ENCODE data around the gene SERPINA4.

GRCh38 chr14:94588311-94588710 lies 27.1 kb downstream of the SERPINA4 start:
- TF ChIP-seq CTCF (IDR thresholded peaks at IDR 0.05) (no peak), POLR2A (IDR thresholded peaks at IDR 0.05) (no peak), EP300 (IDR thresholded peaks at IDR 0.05; ENCODE audit: low read depth) (no peak), POLR2AphosphoS5 (IDR thresholded peaks at IDR 0.05) (no peak)

All from transverse colon (tissue), 4 donors.